Amygdala (tissue), 56 donors: Measurements from ENCODE around the gene RAB11A.
A peak's percentile ranks its signal among the peaks of the same experiment; 100 is the strongest.

Source experiments
- DNase-seq, 56 donors: peaks; one replicate each; lab custom pipeline; 2025; lab: John Stamatoyannopoulos, UW

The RAB11A gene

DNA sequence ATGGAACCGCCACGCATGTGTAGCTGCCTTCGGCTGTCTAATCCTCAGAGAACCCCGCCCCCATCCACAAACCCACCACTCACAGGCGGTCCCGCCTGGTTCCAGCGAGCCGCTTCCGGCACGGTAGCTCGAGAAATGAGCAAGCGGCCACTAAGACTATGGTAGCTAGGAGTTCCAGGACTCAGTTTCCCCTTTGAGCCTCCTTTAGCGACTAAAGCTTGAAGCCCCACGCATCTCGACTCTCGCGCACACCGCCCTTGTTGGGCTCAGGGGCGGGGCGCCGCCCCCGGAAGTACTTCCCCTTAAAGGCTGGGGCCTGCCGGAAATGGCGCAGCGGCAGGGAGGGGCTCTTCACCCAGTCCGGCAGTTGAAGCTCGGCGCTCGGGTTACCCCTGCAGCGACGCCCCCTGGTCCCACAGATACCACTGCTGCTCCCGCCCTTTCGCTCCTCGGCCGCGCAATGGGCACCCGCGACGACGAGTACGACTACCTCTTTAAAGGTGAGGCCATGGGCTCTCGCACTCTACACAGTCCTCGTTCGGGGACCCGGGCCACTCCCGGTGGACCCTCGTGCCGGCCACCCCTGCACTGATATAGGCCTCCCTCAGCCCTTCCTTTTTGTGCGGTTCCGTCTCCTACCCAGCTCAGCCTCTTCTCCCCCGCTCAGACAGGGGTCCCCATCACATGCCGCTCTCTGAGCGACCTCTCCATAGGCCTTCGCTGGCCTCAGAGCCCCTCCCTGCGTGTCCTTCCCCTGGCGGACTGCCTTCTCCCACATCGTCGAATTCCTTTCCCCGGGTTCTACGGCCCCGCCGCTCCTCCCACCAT, at the start of gene RAB11A:
RAB11A (plus strand) TSS at position 366 of the 828 bp plus-strand sequence; CDS start at position 461, 95 bp downstream.
- DNase-seq, result peak; percentile 76 to 100 (median 94)

DNA sequence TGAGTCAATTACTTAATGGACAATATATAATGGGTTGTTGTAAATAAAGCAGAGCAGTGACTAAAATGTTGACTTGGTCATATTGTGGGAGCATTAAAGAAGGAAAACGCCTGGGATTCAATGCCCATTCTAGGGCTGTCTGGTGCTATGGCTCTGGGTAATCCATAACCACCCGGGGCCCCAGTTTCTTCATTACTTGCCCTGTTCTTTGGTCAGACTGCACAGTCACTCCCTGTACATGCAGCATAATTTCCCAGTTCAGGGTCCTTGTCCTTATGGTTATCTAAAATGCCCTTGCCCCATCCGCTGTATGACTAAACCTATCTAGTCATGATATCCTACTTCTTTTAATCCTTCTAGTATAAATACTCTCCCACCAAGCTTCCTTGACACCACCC, 49.7 kb upstream of the RAB11A start:
- no peak for DNase-seq

DNA sequence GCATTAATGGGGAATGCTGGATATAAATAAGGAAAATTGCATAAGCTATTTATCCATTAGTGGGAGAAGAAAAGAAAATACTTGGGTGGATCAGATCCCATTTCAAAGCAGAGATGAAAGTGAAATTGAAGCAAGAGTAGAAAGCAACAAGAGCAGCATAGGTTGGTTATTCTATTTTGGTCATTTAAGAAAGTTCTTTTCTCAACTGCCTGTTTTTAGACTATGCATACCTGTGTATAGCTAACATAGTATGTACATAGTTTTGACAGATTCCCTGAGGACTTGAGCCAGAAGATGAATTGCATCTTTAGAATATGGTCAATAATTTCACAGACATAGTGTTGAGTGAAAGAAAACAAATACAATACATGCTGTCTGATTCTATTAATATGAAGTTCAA, 48.2 kb upstream of the RAB11A start:
- DNase-seq, result no peak

DNA sequence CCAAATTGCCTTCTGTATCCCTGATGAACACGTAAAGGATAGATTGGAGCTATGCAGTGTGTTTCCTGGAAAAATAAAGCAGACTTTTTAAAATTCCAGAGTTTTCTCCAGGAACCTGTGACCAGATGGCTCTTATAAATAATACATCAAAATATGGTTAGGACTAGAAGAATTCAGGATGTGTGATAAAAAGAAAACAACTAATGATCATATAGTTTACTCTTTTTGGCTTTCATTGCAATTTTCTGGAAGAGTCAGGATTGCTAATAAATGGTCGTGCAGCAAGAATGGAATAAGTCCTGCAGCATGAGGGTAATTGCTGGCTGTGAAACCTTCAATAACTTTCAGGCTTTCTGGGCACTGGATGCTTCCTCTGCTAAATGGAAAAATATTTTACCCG, 47.0 kb upstream of the RAB11A start:
- DNase-seq, result no peak

DNA sequence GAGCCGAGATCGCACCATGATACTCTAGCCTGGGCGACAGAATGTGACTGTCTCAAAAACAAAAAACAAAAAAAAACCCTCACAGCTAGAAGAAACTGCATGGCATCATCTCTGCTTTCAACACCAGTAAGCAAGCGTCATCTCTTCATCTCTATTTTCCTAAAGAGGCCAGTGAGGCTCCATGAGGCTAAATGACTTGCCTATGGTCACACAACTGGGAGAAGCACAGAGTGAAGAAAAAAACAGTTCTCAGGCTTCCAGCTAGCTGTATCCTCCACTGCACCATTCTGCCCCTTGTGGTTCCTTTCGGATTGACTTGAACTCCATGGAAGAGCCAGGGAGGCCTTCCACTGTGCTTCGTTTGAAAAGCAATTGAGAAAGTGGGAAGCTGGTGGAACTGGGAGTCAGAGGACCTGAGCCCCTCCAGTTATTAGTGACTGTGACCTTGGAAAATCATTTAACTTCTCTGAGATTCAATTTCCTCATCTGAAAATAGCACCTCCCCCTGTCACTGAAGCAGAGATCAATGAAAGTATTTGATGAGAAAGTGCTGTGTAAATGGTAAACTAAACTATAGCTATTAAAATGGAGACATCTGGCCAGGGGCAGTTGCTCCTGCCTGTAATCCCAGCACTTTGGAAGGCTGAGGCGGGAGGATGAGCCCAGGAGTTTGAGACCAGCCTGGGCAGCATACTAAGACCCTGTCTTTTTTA, 45.1 kb upstream of the RAB11A start:
- DNase-seq, result peak in 18 of 56 donors; percentile 6 to 54 (median 16)

DNA sequence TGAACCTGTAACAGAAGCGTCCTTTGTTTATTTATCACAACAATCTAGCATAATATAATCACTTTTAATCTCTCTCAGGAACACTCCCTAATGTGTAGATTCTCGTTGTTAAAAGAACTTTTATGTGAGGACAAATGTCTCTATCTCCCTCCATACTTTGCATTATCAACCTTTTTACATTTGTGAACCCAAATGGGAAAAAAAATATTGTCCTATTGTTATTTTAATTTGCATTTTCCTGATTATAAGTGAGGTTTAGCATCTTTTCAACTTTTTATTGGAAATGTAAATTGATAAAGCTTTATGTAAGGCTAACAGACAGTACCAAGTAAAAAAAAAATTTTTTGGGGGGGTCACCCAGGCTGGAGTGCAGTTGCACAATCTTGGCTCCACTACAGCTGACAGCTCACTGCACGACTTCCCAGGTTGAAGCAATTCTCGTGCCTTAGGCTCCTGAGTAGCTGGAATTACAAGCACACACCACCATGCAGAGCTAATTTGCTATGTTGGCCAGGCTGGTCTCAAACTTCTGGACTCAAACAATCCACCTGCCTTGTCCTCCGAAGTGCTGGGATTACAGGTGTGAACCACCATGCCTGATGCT, 44.2 kb upstream of the RAB11A start:
- no peak for DNase-seq

DNA sequence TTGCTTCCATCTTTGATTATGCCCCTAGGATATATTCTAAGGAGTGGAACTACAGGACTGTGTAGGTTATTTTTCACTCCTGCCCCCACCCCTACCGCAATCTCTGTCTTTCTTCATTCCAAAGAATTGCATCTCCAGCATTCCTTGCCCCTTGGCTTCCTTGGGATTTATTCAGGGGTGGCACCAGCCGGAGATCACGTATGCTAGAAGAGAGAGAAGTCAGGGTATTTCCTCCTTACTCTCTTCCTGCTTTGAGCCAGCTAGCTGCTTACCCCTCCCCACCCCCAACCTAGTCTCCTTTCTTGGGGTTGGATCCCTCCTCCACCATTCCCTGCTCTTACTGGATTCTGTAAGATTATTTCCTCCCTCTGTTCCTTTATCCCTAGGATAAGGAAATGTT, 42.2 kb upstream of the RAB11A start:
- no peak for DNase-seq

DNA sequence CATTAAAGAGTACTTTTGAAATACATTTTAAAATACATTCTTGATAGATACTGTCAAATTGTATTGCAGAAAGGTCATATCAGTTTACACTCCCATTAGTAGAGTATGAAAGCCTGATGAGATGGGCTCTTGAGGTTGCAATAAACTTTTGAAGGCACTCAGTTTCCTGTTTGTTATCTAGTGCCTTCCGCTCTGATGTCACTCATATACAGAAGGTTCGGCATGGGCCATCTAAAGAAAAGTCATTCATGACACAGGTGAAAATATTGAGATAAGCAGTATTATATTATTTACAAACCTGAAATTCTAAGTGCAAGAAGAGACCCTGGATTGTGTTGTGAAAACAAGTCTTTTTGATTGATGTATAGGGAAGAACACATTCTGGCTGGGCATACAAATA, 40.7 kb upstream of the RAB11A start:
- DNase-seq, result no peak

DNA sequence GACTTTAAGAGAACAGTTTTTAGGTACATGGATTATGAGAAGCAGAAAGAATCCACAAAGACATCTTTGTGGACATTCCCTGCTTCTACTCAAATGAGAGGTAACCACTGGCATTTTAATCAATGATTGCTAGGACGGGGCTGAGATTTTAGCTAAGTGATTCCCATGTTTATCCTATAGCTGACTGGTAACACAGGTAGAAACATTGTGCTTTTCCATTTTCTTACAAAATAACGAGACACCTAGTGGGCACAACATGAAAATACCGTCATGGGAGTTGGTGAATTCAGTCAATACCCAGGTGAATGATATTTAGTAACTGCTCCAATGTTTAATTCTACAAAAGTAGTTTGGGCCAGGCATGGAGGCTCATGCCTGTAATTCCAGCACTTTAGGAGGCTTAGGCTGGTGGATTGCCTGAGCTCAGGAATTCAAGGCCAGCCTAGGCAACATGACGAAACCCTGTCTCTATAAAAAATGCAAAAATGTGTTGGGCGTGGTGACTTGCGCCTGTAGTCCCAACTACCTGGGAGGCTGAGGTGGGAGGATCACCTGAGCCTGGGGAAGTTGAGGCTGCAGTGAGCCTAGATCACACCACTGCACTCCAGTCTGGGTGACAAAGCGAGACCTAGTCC, 40.0 kb upstream of the RAB11A start:
- DNase-seq, result no peak

DNA sequence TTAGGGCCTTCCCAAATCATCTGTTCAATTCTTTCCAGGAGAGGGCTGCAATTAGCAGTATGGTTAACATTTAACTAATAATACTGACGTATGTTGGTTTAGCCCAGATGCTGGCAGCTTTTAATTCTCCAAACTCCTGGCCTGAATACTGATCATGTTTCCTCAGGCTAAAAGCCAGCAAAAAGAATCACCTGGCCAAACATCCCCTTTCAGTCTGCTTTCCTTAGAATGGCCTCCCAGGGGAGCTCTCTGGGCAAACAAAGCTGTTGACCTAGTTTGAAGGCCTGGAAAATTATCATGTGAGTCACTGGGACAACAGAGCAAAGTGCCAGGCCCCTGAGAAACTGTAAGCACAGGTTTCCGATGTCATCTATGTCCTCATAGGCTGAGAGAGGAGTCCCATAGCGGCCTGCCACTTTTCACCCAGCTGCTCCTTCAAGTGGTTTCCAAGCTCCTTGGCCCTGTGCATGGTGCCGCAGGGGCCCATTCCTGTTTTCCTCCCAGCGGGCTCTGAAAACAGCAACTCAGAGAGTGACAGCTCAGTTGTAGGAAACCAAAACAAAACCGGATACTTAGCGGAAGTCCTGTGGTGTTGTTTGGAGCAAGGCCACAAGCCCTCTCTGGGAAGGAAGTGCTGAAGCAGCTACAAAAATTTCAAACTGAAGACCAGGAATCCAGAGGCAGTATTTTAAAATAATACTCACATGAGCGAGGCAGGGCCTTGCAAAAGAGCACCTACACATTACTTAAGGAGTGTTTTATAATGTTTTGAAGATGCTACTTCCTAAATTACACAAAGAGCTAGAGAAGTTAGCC, 36.5 kb upstream of the RAB11A start:
- DNase-seq, result peak in 53 of 56 donors; percentile 10 to 79 (median 50)

DNA sequence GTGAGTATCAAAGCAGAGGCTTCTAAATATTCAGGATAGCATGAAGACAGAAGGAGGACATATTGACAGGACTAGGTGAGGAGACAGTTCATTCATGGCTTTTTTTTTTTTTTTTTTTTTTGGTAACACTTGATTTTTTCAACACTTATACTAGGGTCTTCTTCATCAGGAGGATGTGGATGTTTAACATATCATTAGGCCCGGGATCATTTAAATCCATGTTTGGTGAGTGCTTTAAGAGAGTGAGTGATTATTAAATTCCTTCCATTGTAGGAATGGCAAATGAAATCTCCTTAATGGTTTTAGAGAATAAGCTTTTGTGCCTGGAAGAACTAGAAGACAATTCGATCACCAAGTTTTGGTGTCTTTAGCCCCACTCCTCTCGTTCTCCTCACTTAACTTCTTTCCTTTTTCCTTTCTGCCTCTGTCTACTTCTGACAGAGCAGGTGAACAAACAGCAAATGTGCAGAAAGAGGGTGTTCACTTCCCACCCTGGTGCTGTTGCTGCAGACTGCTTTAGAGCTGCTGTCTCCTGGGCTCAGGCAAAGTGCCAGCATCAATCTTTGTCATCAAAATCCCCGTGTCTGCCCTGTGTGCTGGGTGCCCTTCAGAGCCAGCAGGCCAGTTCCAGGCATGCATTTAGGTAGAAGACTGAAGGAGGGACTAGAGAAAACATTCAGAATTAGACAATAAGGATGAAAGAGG, 35.6 kb upstream of the RAB11A start:
- peak in 2 of 56 donors; percentile 5 to 6 for DNase-seq

DNA sequence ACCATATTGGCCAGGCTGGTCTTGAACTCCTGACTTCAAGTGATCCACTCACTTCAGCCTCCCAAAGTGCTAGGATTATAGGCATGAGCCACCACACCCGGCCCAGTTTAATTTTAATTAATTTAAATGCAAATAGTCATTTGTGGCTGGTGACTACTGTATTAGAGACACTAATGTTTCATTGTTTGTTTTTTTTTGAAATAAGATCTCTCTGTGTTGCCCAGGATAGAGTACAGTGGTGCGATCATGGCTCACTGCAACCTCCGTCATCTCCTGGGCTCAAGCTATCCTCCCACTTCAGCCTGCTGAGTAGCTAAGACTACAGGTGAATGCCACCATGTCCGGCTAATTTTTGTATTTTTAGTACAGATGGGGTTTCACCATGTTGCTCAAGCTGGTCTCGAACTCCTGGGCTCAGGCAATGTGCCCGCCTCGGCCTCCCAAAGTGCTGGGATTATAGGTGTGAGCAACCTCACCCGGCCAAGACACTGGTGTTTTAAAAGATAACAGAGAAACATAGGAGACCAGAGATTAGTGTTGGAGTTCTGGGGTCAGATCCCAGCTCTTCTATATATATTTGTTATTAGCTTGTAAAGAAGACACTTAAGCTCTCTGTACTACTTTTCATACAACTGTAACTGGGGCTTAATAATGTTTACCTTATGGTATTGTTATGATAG, 34.5 kb upstream of the RAB11A start:
- no peak for DNase-seq

DNA sequence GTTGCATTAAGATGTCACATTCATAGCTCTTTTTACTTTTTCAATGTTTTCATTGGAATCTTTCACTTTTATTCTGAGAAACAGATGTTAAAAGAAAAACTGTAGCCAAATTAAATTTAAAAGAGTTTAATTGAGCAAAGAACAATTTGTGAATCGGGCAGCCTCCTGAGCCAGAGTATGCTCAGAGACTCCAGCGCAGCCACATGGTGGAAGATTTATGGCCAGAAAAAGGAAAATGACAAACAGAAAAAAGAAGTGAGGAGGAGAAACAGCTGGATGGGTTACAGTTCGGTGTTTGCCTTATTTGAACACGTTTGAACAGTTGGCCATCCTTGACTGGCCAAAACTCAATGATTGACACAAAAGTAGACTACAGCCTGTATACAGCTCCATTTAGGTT, 33.8 kb upstream of the RAB11A start:
- no peak for DNase-seq

DNA sequence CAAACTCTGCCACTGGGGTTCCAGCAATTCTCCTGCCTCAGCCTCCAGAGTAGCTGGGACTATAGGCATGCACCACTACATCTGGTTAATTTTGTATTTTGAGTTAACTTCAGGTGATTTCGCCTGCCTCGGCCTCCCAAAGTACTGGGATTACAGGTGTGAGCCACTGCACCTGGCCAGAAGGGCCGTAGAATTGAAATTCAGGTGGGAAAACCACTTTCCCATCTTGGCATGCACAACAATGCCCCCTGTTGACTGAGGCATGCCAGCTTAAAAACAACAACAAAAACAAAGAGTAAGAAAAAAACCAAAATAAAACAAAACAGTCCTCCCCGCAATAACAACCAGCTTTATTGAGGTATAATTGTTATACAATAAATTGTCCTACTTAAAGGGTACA, 32.6 kb upstream of the RAB11A start:
- no peak for DNase-seq

DNA sequence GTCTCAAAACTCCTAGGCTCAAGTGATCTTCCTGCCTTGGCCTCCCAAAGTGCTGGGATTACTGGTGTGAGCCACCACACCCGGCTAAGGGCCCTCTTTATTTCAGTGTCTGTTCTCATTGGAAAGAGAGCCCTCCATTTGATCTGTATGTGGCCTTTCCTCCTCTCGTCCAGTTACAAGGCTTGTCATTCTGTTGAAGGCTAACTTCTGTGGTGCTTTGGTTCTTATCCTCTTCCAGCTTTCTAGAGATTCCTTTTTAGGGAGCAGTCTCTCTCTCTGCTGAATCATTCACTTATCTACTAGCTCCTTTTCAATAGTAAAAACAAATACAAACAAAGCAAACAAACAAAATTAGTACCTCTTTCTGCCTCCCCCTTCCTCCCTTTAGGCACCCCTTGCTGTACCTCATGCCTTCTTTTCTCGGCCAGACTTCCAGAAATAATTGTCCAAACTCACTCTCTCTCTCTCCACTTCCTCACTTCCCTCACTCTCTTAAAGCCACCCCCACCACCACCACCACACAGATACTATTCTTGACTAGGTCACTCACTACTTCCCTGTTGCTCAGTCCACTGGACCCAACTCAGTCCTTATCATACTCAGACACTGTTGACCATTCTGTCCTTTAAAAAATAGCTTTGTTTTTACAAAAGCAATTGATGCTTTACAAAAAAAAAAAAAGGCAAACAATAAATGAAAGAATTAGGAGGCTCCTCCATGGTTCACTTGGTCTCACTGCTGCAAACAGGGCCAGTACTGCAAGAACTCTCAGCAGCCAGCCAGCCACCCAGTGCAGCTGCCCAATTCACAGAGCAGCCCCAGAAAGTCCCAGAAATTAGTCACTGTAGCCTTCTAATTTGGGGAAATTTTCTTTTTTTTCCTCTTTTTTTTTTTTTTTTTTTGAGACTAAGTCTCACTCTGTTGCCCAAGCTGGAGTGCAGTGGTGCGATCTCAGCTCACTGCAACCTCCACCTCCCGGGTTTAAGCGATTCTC, 31.7 kb upstream of the RAB11A start:
- peak in 4 of 56 donors; percentile 15 to 21 (median 17) for DNase-seq

DNA sequence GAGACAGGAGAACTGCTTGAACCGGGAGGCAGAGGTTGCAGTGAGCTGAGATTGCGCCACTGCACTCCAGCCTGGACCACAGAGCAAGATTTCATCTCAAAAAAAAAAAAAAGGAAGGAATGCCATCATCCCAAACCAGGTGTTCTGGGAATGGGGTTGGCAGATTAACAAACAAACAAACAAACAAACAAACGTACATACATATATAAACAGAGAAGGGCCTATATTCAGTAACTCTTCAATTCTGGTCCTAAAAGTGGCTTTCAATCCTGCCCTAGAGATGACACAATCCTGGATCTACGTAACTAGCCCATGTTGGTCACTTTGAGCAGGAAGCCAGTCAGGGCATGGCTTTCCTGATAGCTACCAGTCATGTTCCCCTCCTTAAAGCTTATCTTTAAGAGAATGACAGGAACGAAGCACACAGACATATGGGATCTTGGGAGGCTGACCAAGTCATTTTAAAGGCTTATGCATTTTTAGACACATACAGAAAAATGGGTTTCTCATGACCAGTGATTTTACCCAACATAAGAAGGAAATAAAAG, 29.9 kb upstream of the RAB11A start:
- no peak for DNase-seq

DNA sequence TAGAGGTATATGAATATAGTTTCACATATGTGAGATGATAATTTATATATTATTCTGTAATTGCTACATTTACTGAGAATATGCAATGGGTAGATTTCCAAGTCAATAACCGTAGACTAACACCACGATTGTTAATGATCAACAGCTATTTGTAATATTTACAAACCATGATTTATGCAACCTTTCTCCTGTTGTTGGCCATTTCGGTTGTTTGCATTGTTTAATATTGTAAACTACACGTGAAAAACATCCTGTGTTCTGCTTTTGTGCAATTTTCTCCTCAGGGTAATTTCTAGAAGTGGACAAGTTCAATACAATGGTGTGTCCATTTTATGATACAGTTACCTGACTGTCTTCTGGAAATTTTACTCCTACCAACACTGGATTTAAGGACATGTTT, 29.3 kb upstream of the RAB11A start:
- no peak for DNase-seq
